AG09309 (cell line): ENCODE data around the gene SCN8A.

Experiments used
- DNase-seq: peaks from one replicate; pipeline ENCODE4 v3.0.0-alpha.2; 2010; ENCODE audit warnings: low read depth
- H3K4me3 ChIP-seq: 2 replicates; pipeline ENCODE4 v1.5.1; 2011; ENCODE audit warnings: mild to moderate bottlenecking, low read depth, low read length, moderate library complexity; ENCODE audit not compliant: control insufficient read depth
- TF ChIP-seq, protein P1 (sequence below): IDR thresholded peaks from 2 replicates; pipeline ENCODE4 v1.5.1; 2011; ENCODE audit warnings: mild to moderate bottlenecking, low read depth, low read length, inconsistent platforms; ENCODE audit not compliant: insufficient read depth, control insufficient read depth; ENCODE audit errors: missing control alignments

Gene SCN8A

DNA sequence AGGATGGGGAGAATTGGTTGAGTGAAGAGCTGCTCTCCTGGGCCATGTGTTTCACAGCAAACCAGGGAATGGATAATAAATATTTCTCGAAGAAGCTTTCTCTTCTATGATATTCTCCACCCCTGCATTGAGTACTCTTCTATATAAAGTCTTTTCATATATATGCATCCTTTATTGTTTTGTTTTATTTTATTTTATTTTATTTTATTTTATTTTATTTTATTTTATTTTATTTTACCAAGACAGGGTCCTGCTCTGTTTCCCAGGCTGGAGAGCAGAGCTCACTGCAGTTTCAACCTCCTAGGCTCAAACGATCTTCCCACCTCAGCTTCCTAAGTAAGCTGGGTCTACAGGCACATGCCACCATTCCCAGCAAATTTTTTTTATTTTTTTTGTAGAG is 85.8 kb downstream of the SCN8A start:
- TF ChIP-seq, protein P1, sequence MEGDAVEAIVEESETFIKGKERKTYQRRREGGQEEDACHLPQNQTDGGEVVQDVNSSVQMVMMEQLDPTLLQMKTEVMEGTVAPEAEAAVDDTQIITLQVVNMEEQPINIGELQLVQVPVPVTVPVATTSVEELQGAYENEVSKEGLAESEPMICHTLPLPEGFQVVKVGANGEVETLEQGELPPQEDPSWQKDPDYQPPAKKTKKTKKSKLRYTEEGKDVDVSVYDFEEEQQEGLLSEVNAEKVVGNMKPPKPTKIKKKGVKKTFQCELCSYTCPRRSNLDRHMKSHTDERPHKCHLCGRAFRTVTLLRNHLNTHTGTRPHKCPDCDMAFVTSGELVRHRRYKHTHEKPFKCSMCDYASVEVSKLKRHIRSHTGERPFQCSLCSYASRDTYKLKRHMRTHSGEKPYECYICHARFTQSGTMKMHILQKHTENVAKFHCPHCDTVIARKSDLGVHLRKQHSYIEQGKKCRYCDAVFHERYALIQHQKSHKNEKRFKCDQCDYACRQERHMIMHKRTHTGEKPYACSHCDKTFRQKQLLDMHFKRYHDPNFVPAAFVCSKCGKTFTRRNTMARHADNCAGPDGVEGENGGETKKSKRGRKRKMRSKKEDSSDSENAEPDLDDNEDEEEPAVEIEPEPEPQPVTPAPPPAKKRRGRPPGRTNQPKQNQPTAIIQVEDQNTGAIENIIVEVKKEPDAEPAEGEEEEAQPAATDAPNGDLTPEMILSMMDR, result no peak
- DNase-seq, result no peak
- H3K4me3 ChIP-seq, result no peak overlapping the region

DNA sequence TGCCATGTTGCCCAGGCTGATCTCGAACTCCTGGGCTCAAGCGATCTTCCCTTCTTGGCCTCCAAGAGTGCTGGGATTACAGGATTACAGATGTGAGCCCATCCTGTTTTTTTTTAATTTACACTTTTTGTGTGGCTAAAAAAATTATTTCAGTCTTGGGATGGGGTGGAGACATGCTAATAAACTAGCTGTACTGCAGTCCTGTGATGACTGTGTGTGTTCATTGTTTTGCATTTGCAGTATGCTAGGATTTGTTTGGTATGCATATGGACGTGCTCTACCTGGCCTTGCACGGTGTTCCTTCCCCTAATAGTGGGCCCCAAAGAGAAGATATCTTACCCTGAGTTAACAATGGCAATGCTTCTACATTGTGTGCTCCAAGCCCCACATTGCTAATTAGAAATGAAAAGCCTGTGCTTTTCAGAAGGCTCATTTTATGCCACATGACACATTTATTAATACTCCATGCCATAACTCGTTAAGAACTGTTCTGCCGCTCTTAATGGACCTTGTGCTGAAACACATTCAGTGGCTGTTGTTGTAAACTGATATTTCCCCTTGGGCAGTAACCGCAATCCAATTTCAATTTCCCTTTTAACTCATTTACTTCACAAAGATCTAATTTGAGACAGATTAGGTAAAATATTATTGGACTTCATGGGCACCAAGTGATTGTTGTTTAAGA is 86.4 kb downstream of the SCN8A start:
- no peak for DNase-seq
- TF ChIP-seq, protein P1, result no peak
- H3K4me3 ChIP-seq, result no peak overlapping the region

GRCh38 chr12:51678086-51678724 is 87.2 kb downstream of the SCN8A start:
- no peak overlapping the region for H3K4me3 ChIP-seq
- TF ChIP-seq, protein P1, result peak; percentile 87
- no peak for DNase-seq

DNA sequence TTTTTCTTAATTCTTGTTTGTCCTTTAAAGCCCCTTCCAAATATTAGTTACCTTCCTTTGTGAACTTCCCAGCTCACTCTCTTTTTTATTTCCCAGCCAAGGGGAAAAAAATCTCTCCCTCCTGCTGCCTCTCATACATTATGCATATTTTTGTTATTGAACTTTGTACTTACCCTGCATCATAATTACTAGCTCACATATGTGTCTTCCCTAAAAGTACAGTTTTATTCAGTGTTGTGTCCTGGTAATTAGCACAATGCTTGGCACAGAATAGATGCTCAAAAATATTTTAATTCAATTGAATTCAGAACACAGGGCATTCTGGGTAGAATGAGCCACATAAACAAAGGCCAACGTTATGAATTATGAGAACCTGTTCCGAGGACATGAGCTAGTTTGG is 91.9 kb downstream of the SCN8A start:
- no peak for DNase-seq
- no peak overlapping the region for H3K4me3 ChIP-seq
- TF ChIP-seq, protein P1, result no peak

GRCh38 chr12:51683763-51684357 is 92.8 kb downstream of the SCN8A start:
- peak; percentile 31 for DNase-seq
- TF ChIP-seq, protein P1, result no peak
- H3K4me3 ChIP-seq, result no peak overlapping the region

DNA sequence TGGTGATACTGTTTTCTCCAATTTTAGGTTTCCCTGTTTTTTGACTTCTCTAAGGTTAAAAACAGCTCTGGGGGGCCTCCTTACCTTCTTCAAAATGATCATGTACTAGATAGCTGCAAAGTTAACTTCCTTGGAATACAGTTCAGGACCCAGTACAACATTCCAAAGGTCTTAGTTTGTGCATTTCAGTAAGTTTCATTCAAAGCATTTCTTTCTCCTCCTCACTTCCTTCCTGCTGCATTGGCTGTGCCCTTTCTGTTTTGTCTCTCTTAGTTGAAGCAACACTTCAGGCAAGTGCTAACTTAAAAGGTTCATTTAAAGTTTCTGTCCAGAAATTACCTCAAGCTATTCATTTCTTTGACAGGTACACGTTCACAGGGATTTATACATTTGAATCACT is 95.7 kb downstream of the SCN8A start:
- TF ChIP-seq, protein P1, result no peak
- no peak for DNase-seq
- no peak overlapping the region for H3K4me3 ChIP-seq
